ENCODE measurements around the gene SMYD5.
"Not testable (repeated sequence)": the region's sequence is repeated elsewhere in the genome, so short reads cannot be mapped to it uniquely, and the experiment has no call there.

SMYD5 gene

GRCh38 chr2:73259276-73259675 is 45.2 kb downstream of the SMYD5 start:
- H3K4me3 ChIP-seq (ENCODE audit: control insufficient read depth in 1 of 7, extremely low read depth in 1 of 7, insufficient read depth in 4 of 7, low read depth in 2 of 7, low read length in 6 of 7): no peak overlapping the region
- no peaks in the 10 kb centered on the region for H3K9me3 ChIP-seq (ENCODE audit: control extremely low read depth in 1 of 5, control insufficient read depth in 4 of 5, insufficient read depth in 2 of 5, low read depth in 1 of 5, low read length in 4 of 5)
- ChIA-PET CTCF (interaction anchor here (1.0 to 1.6 kb wide), 2 partner anchors 22 to 175 kb away, joined by 3 to 4 read pairs; no protein-coding TSS in a partner anchor), POLR2A (no interaction called here)
- peaks cover 0 to 10% (median 0%) of the 10 kb centered on the region in 4 experiments for H3K4me1 ChIP-seq (ENCODE audit: control extremely low read depth in 1 of 4, control insufficient read depth in 4 of 4, insufficient read depth in 4 of 4, low read length in 3 of 4)
- H3K27me3 ChIP-seq (replicated peaks in 2 of 5; ENCODE audit: control insufficient read depth in 4 of 5, insufficient read depth in 5 of 5, low read length in 4 of 5): no peaks in the 10 kb centered on the region
- peaks cover 2 to 74% (median 42%) of the 10 kb centered on the region in 4 experiments for H3K36me3 ChIP-seq (ENCODE audit: control insufficient read depth in 4 of 4, insufficient read depth in 4 of 4, low read length in 3 of 4)
- DNase-seq: no peak
- 100% methylated on average over 8 of the region's 8 CpGs for WGBS (ENCODE audit: insufficient coverage)
- no peak overlapping the region for H3K27ac ChIP-seq (ENCODE audit: insufficient read depth in 1 of 2, low read depth in 1 of 2, low read length in 2 of 2, poor library complexity in 1 of 2, severe bottlenecking in 2 of 2)

GRCh38 chr2:73259704-73260337 is 45.8 kb downstream of the SMYD5 start:
- POLR2A ChIA-PET: no interaction called here
- 89% methylated on average over 4 of the region's 4 CpGs for WGBS (ENCODE audit: insufficient coverage)
- peaks cover 0 to 74% (median 42%) of the 10 kb centered on the region in 4 experiments for H3K36me3 ChIP-seq (ENCODE audit: control insufficient read depth in 4 of 4, insufficient read depth in 4 of 4, low read length in 3 of 4)
- no peak for DNase-seq
- H3K27ac ChIP-seq (ENCODE audit: insufficient read depth in 1 of 2, low read depth in 1 of 2, low read length in 2 of 2, poor library complexity in 1 of 2, severe bottlenecking in 2 of 2): no peak overlapping the region
- no peaks in the 10 kb centered on the region for H3K9me3 ChIP-seq (ENCODE audit: control extremely low read depth in 1 of 5, control insufficient read depth in 4 of 5, insufficient read depth in 2 of 5, low read depth in 1 of 5, low read length in 4 of 5)
- CTCF ChIA-PET: interaction anchor here (1.3 kb wide), 1 partner anchor 26 kb away, joined by 3 read pairs; the partner anchor contains the start of genes CCT7 and PRADC1
- H3K27me3 ChIP-seq (replicated peaks in 2 of 5; ENCODE audit: control insufficient read depth in 4 of 5, insufficient read depth in 5 of 5, low read length in 4 of 5): no peaks in the 10 kb centered on the region
- no peak overlapping the region for H3K4me3 ChIP-seq (ENCODE audit: control insufficient read depth in 1 of 7, extremely low read depth in 1 of 7, insufficient read depth in 4 of 7, low read depth in 2 of 7, low read length in 6 of 7)
- peaks cover 0 to 10% (median 0%) of the 10 kb centered on the region in 4 experiments for H3K4me1 ChIP-seq (ENCODE audit: control extremely low read depth in 1 of 4, control insufficient read depth in 4 of 4, insufficient read depth in 4 of 4, low read length in 3 of 4)

- H3K27me3 ChIP-seq (replicated peaks in 2 of 5; ENCODE audit: control insufficient read depth in 4 of 5, insufficient read depth in 5 of 5, low read length in 4 of 5): no peaks in the 10 kb centered on the region
- peaks cover 0 to 10% (median 0%) of the 10 kb centered on the region in 4 experiments for H3K4me1 ChIP-seq (ENCODE audit: control extremely low read depth in 1 of 4, control insufficient read depth in 4 of 4, insufficient read depth in 4 of 4, low read length in 3 of 4)
- H3K27ac ChIP-seq (ENCODE audit: insufficient read depth in 1 of 2, low read depth in 1 of 2, low read length in 2 of 2, poor library complexity in 1 of 2, severe bottlenecking in 2 of 2): no peak overlapping the region
- H3K9me3 ChIP-seq (ENCODE audit: control extremely low read depth in 1 of 5, control insufficient read depth in 4 of 5, insufficient read depth in 2 of 5, low read depth in 1 of 5, low read length in 4 of 5): no peaks in the 10 kb centered on the region
- CTCF ChIA-PET: interaction anchor here (1.3 kb wide), 1 partner anchor 27 kb away, joined by 3 read pairs; the partner anchor contains the start of genes CCT7 and PRADC1
- WGBS (ENCODE audit: insufficient coverage): 86% methylated on average over 5 of the region's 17 CpGs
- no peak overlapping the region for H3K4me3 ChIP-seq (ENCODE audit: control insufficient read depth in 1 of 7, extremely low read depth in 1 of 7, insufficient read depth in 4 of 7, low read depth in 2 of 7, low read length in 6 of 7)
- DNase-seq: peak in 2 of 3 donors; percentile 43 to 45
- POLR2A ChIA-PET: no interaction called here
- peaks cover 0 to 73% (median 40%) of the 10 kb centered on the region in 4 experiments for H3K36me3 ChIP-seq (ENCODE audit: control insufficient read depth in 4 of 4, insufficient read depth in 4 of 4, low read length in 3 of 4)
Observed at GRCh38 chr2:73260338-73260984, 46.4 kb downstream of the SMYD5 start.

- Histone ChIP-seq H3K9me3 (ENCODE audit: control extremely low read depth in 1 of 5, control insufficient read depth in 4 of 5, insufficient read depth in 2 of 5, low read depth in 1 of 5, low read length in 4 of 5) (no peaks in the 10 kb centered on the region), H3K4me1 (ENCODE audit: control extremely low read depth in 1 of 4, control insufficient read depth in 4 of 4, insufficient read depth in 4 of 4, low read length in 3 of 4) (peaks cover 0 to 10% (median 0%) of the 10 kb centered on the region in 4 experiments), H3K36me3 (ENCODE audit: control insufficient read depth in 4 of 4, insufficient read depth in 4 of 4, low read length in 3 of 4) (peaks cover 0 to 83% (median 45%) of the 10 kb centered on the region in 4 experiments), H3K27ac (ENCODE audit: insufficient read depth in 1 of 2, low read depth in 1 of 2, low read length in 2 of 2, poor library complexity in 1 of 2, severe bottlenecking in 2 of 2) (no peak overlapping the region), H3K27me3 (replicated peaks in 2 of 5; ENCODE audit: control insufficient read depth in 4 of 5, insufficient read depth in 5 of 5, low read length in 4 of 5) (no peaks in the 10 kb centered on the region), H3K4me3 (ENCODE audit: control insufficient read depth in 1 of 7, extremely low read depth in 1 of 7, insufficient read depth in 4 of 7, low read depth in 2 of 7, low read length in 6 of 7) (no peak overlapping the region)
- DNase-seq: no peak
- CTCF ChIA-PET: interaction anchor here (1.0 to 2.0 kb wide), 2 partner anchors 9 to 12 kb away, joined by 3 to 5 read pairs; no protein-coding TSS in a partner anchor
- POLR2A ChIA-PET: no interaction called here
- WGBS (ENCODE audit: insufficient coverage): 100% methylated on average over 2 of the region's 4 CpGs
Observed at GRCh38 chr2:73262108-73262651, 48.1 kb downstream of the SMYD5 start.

- not testable (repeated sequence) for H3K4me3 ChIP-seq (ENCODE audit: control insufficient read depth in 1 of 7, extremely low read depth in 1 of 7, insufficient read depth in 4 of 7, low read depth in 2 of 7, low read length in 6 of 7); H3K27me3 ChIP-seq (replicated peaks in 2 of 5; ENCODE audit: control insufficient read depth in 4 of 5, insufficient read depth in 5 of 5, low read length in 4 of 5); DNase-seq; H3K27ac ChIP-seq (ENCODE audit: insufficient read depth in 1 of 2, low read depth in 1 of 2, low read length in 2 of 2, poor library complexity in 1 of 2, severe bottlenecking in 2 of 2); H3K4me1 ChIP-seq (ENCODE audit: control extremely low read depth in 1 of 4, control insufficient read depth in 4 of 4, insufficient read depth in 4 of 4, low read length in 3 of 4); H3K9me3 ChIP-seq (ENCODE audit: control extremely low read depth in 1 of 5, control insufficient read depth in 4 of 5, insufficient read depth in 2 of 5, low read depth in 1 of 5, low read length in 4 of 5)
- POLR2A ChIA-PET: interaction anchor here (0.6 kb wide), 1 partner anchor 98 kb away, joined by 8 read pairs; no protein-coding TSS in a partner anchor
- CTCF ChIA-PET: interaction anchor here (1.0 to 2.0 kb wide), 2 partner anchors 10 to 12 kb away, joined by 3 to 5 read pairs; no protein-coding TSS in a partner anchor
- WGBS (ENCODE audit: insufficient coverage): 94% methylated on average over 17 of the region's 18 CpGs
- H3K36me3 ChIP-seq (ENCODE audit: control insufficient read depth in 4 of 4, insufficient read depth in 4 of 4, low read length in 3 of 4): peaks cover 0 to 82% (median 45%) of the 10 kb centered on the region in 4 experiments
Observed at GRCh38 chr2:73262691-73263429, 48.8 kb downstream of the SMYD5 start.

- Histone ChIP-seq H3K4me1 (ENCODE audit: control extremely low read depth in 1 of 4, control insufficient read depth in 4 of 4, insufficient read depth in 4 of 4, low read length in 3 of 4) (no peaks in the 10 kb centered on the region), H3K27ac (ENCODE audit: insufficient read depth in 1 of 2, low read depth in 1 of 2, low read length in 2 of 2, poor library complexity in 1 of 2, severe bottlenecking in 2 of 2) (no peak overlapping the region), H3K4me3 (ENCODE audit: control insufficient read depth in 1 of 7, extremely low read depth in 1 of 7, insufficient read depth in 4 of 7, low read depth in 2 of 7, low read length in 6 of 7) (no peak overlapping the region), H3K27me3 (replicated peaks in 2 of 5; ENCODE audit: control insufficient read depth in 4 of 5, insufficient read depth in 5 of 5, low read length in 4 of 5) (peaks cover 0 to 6% (median 0%) of the 10 kb centered on the region in 5 experiments), H3K36me3 (ENCODE audit: control insufficient read depth in 4 of 4, insufficient read depth in 4 of 4, low read length in 3 of 4) (peaks cover 0 to 80% (median 45%) of the 10 kb centered on the region in 4 experiments), H3K9me3 (ENCODE audit: control extremely low read depth in 1 of 5, control insufficient read depth in 4 of 5, insufficient read depth in 2 of 5, low read depth in 1 of 5, low read length in 4 of 5) (no peaks in the 10 kb centered on the region)
- no peak for DNase-seq
- ChIA-PET CTCF (interaction anchor here (2.0 kb wide), 1 partner anchor 13 kb away, joined by 5 read pairs; no protein-coding TSS in a partner anchor), POLR2A (interaction anchor here (0.6 kb wide), 1 partner anchor 97 kb away, joined by 8 read pairs; no protein-coding TSS in a partner anchor)
- 92% methylated on average over 10 of the region's 16 CpGs for WGBS (ENCODE audit: insufficient coverage)
Observed at GRCh38 chr2:73263540-73264331, 49.7 kb downstream of the SMYD5 start.
